Testis (tissue), 5 donors: ENCODE results near the gene CASP1. TPM values are rescaled to one million over a fixed set of nuclear protein-coding genes. Genes with fewer than 3 reads are reported as not detected.
"Not testable (repeated sequence)": the region's sequence is repeated elsewhere in the genome, so short reads cannot be mapped to it uniquely, and the experiment has no call there.

ENCODE experiments used
- DNase-seq: peaks from one replicate; pipeline ENCODE4 v3.0.0-alpha.2; 2019
- H3K27ac ChIP-seq, 2 donors: fragments of 200-600 bp; sonication (generic); one replicate each; pipeline ENCODE4 v1.5.1; 2019
- H3K27me3 ChIP-seq: fragments of 200-600 bp; sonication (generic); one replicate; pipeline ENCODE4 v1.5.1; 2019
- H3K36me3 ChIP-seq: fragments of 200-600 bp; sonication (generic); one replicate; pipeline ENCODE4 v1.5.1; 2017; ENCODE audit warnings: low read depth; ENCODE audit errors: missing control alignments
- H3K4me1 ChIP-seq: fragments of 200-600 bp; sonication (generic); one replicate; pipeline ENCODE4 v1.5.1; 2019
- H3K4me3 ChIP-seq, 2 donors: fragments of 200-600 bp; sonication (generic); one replicate each; pipeline ENCODE4 v1.5.1; 2017 to 2019
- H3K9me3 ChIP-seq: fragments of 200-600 bp; sonication (generic); one replicate; pipeline ENCODE4 v1.5.1; 2017
- POLR2A ChIP-seq: fragments of 450-650 bp; IDR thresholded peaks from one replicate; pipeline ENCODE4 v1.6.1; 2017; ENCODE audit warnings: antibody characterized with exemption, mild to moderate bottlenecking, moderate library complexity
- WGBS, 2 donors: methylation state at CpG; one replicate each; pipeline ENCODE4 v1.1.5; 2018; 5-methylcytosine and 5-hydroxymethylcytosine counted together
- intact Hi-C: fragments of 100-400 bp; cut with DNase I; formaldehyde crosslinking; loops from one replicate; pipeline ENCODE4 v1.15.1; 2023; ENCODE audit warnings: low total_unique reads
- long read RNA-seq, 2 donors: transcript quantifications; one replicate each; lab custom pipeline, GENCODE V29; 2026
- polyA plus RNA-seq: library from polyadenylated mRNA; stranded (reverse); fragments of 350-450 nt; fragmentation: Illumina TruSeq; extraction: RNeasy Lipid Tissue Mini Kit (QIAGEN cat#74804); gene quantifications from one replicate; pipeline ENCODE4 v1.2.3, GENCODE V29; 2014; ENCODE audit warnings: low read depth, low replicate concordance; ENCODE audit not compliant: insufficient read depth
- total RNA-seq, 2 donors: library from RNA; depleted of rRNA; stranded (reverse); fragments of >200 nt; gene quantifications; one replicate each; pipeline ENCODE4 v1.2.3, GENCODE V29; 2016
- TF ChIP-seq, protein P1 (sequence below), 3 experiments: fragments of 450-650 bp in 2 of 3; fragments of 200-600 bp in 1 of 3; sonication (generic) in 1 of 3; IDR thresholded peaks; one replicate each; pipeline ENCODE4 v1.5.1; 2016 to 2019; ENCODE audit warnings: antibody characterized with exemption in 3 of 3, mild to moderate bottlenecking in 2 of 3, moderate library complexity in 1 of 3

CASP1 gene
- 1 to 10 TPM; 1.8 to 3.9 TPM for total RNA-seq
- polyA plus RNA-seq = 6.1 TPM
- long read RNA-seq, donor 1, partial matches to known transcripts = 0 of 1 reads
- long read RNA-seq, donor 1, other reads (novel, unspliced or antisense) = 0 of 1 reads
- long read RNA-seq, donor 2, partial matches to known transcripts = 0 of 2 reads
- long read RNA-seq, donor 2, other reads (novel, unspliced or antisense) = 0 of 2 reads

DNA sequence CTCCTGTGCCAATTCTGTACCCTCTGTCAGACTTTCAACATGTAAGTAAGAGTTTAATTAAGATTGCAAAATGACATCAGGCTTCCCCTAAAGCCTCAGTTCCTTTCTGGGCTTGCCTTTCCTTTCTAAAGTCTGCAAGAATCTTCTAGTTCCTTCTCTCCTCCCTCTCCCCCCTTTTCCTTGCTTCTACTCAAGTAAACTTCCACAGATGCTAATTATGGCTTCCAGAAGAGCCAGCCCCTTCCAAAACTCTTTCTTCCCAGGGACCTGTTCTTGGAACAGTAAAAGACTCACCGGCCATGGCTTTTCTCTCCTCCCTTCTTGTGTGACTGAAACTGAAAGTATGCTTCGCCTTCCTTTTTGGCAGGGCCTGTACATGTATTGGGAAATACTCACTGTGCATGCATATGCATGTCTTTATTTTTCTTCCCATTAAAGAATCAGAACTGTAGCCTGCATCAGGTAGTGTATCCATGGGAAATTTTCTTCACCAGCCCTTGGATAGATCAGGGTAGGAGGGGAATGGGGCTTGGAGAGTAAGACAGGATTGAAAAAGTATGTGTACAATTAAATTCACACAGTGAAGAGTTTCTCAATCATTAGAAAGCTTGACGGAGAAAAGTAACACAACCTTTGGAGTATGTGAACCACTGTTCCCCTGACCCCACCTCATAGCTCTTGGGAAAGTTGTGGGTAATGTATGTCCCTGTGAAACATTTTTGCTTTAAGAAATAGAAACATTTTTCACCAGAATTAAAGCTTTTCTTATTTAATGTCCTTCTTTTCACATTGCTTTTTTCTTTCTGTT is at the start of gene CASP1:
CASP1 (minus strand) TSS at position 332 of the 808 bp plus-strand sequence; CDS start at position 301, 31 bp downstream.
- Histone ChIP-seq H3K4me1 (no peaks in the 10 kb centered on the region), H3K27me3 (no peaks in the 10 kb centered on the region), H3K36me3 (no peaks in the 10 kb centered on the region), H3K4me3 (peak within 1 kb of the TSS in 1 of 2 donors; percentile 2), H3K27ac (peak within 1 kb of the TSS in 1 of 2 donors; percentile 47), H3K9me3 (no peaks in the 10 kb centered on the region)
- WGBS, 2 donors = 46 to 51% methylated on average over 3 of the region's 3 CpGs
- TF ChIP-seq, protein P1, sequence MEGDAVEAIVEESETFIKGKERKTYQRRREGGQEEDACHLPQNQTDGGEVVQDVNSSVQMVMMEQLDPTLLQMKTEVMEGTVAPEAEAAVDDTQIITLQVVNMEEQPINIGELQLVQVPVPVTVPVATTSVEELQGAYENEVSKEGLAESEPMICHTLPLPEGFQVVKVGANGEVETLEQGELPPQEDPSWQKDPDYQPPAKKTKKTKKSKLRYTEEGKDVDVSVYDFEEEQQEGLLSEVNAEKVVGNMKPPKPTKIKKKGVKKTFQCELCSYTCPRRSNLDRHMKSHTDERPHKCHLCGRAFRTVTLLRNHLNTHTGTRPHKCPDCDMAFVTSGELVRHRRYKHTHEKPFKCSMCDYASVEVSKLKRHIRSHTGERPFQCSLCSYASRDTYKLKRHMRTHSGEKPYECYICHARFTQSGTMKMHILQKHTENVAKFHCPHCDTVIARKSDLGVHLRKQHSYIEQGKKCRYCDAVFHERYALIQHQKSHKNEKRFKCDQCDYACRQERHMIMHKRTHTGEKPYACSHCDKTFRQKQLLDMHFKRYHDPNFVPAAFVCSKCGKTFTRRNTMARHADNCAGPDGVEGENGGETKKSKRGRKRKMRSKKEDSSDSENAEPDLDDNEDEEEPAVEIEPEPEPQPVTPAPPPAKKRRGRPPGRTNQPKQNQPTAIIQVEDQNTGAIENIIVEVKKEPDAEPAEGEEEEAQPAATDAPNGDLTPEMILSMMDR (IDR thresholded peaks at IDR 0.05) = no peak
- no peak for TF ChIP-seq POLR2A
- intact Hi-C loops = no loop called here
- DNase-seq = peak; percentile 54

DNA sequence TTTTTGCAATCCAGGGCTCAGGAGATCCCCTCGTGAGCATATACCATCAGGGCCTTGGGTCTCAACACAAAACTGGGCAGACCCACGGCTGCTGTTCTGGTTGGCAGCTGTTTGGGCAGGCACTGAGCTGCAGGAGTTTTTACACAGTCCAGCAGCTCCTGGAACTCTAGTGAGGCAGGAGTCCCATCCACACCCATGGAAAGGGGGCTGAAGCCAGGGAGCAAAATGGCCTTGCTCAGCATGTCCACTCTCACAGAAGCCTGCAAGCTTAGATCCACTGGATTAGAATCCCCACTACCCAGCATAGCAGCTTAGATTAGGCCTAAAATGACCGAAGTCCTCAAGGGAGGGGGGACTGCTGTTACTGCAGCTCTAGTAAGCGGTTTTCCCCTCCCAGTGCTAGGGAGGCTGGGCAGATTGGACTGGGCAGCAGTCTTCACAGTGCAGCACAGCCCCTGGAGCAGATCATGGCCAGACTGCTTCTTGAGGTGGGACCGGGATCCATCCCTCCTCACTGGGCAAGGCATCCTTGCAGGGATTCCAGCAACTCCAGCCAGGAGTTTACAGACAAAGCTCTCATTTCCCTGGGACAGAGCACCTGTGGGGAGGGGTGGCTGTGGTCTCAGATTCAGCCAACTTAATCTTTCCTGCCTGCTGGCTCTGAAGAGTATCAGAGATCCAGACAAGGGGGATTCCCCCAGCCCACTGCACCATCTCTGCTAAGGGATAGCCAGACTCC is 46.6 kb upstream of the CASP1 start:
- Histone ChIP-seq H3K4me1 (no peaks in the 10 kb centered on the region), H3K27ac (no peak overlapping the region), H3K9me3 (no peaks in the 10 kb centered on the region), H3K27me3 (no peaks in the 10 kb centered on the region), H3K4me3 (no peak overlapping the region), H3K36me3 (no peaks in the 10 kb centered on the region)
- 88 to 91% methylated on average over 4 to 5 of the region's 5 CpGs for WGBS, 2 donors
- intact Hi-C loops = no loop called here
- TF ChIP-seq, protein P1 (IDR thresholded peaks at IDR 0.05) = no peak
- TF ChIP-seq POLR2A = no peak
- no peak for DNase-seq

DNA sequence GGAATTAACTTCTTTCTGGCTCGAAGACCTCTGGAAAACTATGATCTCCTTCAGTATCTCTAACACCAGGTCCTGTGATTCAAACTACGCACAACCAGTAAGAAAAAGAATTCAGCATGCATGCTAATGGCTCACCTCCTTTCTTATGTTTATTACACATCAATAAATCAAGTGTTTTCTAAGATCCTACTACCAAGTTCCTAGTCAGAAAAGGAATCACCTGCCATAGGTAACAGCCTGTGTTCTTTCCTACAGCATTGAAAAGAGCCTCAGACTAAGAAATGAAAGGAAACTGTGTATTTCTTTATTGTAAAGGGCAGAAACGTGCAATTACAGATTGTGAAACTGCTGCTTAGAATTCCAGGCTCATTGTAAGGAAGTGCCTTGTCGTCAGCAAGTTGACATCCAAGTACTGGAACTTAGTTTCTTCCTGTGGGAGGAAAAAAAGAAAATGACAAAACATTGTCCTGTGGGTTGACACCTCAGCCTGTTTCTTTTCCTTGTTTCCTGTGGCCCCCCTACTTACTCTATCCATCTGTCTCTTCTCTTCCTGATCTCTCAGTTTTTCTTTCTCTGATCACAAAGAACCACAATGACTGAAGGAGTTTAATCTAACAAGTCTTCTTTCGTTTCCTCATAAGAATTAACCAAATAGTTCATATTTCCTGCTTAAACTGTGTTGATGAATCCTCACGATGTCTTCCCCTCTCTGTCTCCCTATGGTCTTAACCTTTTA is 45.4 kb upstream of the CASP1 start:
- H3K9me3 ChIP-seq, intact Hi-C loops, H3K36me3 ChIP-seq, H3K27me3 ChIP-seq, H3K27ac ChIP-seq, H3K4me1 ChIP-seq, DNase-seq, H3K4me3 ChIP-seq: not testable (repeated sequence)
- WGBS, 2 donors = 49 to 57% methylated on average over 6 of the region's 6 CpGs

GRCh38 chr11:105078283-105078682 is 43.3 kb upstream of the CASP1 start:
- 87 to 89% methylated on average over 3 of the region's 3 CpGs for WGBS, 2 donors
- TF ChIP-seq, protein P1 (IDR thresholded peaks at IDR 0.05) = no peak
- TF ChIP-seq POLR2A = no peak
- H3K9me3 ChIP-seq = no peaks in the 10 kb centered on the region
- DNase-seq = no peak
- no peaks in the 10 kb centered on the region for H3K27me3 ChIP-seq
- H3K4me3 ChIP-seq = no peak overlapping the region
- H3K27ac ChIP-seq = no peak overlapping the region
- no peaks in the 10 kb centered on the region for H3K4me1 ChIP-seq
- no peaks in the 10 kb centered on the region for H3K36me3 ChIP-seq
- intact Hi-C loops = no loop called here

- H3K4me3 ChIP-seq, DNase-seq, H3K4me1 ChIP-seq, H3K27ac ChIP-seq, H3K9me3 ChIP-seq, H3K36me3 ChIP-seq, H3K27me3 ChIP-seq, intact Hi-C loops: not testable (repeated sequence)
- whole genome bisulfite sequencing, 2 donors = 84 to 87% methylated on average over 4 of the region's 4 CpGs
Measured at GRCh38 chr11:105077141-105077790, 42.3 kb upstream of the CASP1 start.
